GM18505 (cell line): ENCODE measurements around the gene OR5H15.
"Not testable (repeated sequence)": the region's sequence is repeated elsewhere in the genome, so short reads cannot be mapped to it uniquely, and the experiment has no call there.

ENCODE experiments used
- ATAC-seq: cut with Tn5 transposase; IDR thresholded peaks from one replicate; pipeline ENCODE4 v1.9.1; 2021; ENCODE audit not compliant: unreplicated experiment
- POLR2A ChIP-seq: IDR thresholded peaks from 4 replicates; pipeline ENCODE4 v1.6.1; 2011; ENCODE audit warnings: borderline replicate concordance; ENCODE audit not compliant: insufficient read depth, insufficient read length; ENCODE audit errors: extremely low read depth

Gene OR5H15

DNA sequence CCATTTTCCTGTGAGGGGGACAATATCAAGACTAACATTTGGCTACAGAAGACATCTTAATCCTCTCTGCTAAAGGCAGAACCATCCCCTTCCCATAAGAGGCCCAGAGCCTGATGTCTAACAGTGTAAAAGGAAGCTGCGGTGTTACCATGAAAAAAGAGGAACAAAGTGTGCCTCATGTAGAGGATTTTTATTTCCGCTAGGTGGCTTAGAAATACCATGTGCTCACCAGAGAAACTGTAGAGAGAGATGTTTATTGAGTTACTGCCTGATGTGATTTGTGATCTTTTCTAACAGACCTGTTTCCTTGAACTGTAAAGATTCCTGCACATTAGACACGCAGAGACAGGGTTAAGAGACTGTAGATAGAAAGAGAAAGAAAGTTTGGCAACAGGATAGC, 22.0 kb downstream of the OR5H15 start:
- TF ChIP-seq POLR2A: no peak
- ATAC-seq: peak; percentile 81

DNA sequence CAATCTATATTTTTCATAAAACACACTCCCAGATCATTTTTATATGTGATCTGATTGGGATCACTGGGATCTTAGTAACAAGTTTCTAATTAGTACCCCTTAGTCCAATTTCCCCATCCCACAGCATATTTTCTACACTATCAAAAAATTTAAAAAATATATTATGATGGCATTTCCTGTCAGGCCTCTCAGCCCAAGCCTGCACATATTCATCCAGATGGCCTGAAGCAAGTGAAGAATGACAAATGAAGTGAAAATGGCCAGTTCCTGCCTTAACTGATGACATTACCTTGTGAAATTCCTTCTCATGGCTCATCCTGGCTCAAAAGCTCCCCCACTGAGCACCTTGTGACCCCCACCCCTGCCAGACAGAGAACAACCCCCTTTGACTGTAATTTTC, 24.4 kb downstream of the OR5H15 start:
- not testable (repeated sequence) for ATAC-seq

DNA sequence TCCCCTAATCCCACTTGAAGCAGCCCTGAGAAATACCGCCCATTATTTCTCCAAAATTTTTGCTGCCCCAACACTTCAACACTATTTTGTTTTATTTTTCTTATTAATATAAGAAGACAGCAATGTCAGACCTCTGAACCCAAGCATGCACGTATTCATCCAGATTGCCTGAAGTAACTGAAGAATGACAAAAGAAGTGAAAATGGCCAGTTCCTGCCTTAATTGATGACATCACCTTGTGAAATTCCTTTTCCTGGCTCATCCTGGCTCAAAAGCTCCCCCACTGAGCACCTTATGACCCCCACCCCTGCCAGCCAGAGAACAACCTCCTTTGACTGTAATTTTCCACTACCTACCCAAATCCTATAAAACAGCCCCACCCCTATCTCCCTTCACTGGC, 29.8 kb downstream of the OR5H15 start:
- ATAC-seq: not testable (repeated sequence)

DNA sequence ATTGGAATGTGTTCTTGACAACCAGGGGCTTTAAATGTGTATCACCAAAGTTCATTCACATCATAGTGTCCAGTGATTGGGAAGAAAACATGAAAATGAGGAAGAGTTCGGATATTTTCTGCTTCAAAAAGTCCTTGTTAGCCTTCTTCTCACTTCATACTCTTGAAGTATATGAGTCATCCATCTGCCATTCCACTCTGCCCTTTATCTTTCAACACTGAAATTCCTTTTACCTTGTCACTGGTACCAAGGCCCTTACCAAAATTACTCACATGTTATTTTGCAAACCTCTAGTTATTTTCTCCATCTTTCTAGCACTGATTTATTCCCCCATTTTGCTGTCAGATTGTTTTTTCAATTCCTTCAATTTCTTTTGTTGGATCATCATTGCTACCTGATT, 32.5 kb downstream of the OR5H15 start:
- no peak for ATAC-seq
- TF ChIP-seq POLR2A: no peak

DNA sequence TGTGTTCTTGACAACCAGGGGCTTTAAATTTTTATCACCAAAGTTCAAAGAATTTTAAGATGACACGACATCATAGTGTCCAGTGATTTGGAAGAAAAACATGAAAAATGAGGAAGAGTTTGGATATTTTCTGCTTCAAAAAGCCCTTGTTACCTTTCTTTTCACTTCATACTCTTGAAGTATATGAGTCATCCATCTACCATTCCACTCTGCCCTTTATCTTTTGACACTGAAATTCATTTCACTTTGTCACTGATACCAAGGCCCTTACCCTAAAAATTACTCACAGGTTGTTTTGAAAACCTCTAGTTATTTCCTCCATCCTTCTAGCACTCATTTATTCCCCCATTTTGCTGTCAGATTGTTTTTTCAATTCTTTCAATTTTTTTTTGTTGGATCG, 42.7 kb downstream of the OR5H15 start:
- no peak for ATAC-seq
- TF ChIP-seq POLR2A: no peak

DNA sequence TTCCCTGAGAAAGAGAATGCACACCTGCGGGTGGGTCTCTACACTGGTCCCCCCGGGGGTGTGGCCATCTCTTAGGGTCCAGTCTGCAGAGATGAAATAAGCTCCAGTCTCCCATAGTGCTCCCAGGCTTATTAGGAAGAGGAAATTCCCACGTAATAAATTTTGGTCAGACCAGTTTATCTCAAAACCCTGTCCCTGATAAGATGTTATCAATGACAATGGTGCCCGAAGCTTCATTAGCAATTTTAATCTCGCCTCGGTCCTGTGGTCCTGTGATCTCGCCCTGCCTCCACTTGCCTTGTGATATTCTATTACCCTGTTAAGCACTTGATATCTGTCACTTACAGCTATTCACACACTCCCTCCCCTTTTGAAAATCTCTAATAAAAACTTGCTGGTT, 46.8 kb downstream of the OR5H15 start:
- ATAC-seq: no peak
- no peak for TF ChIP-seq POLR2A

DNA sequence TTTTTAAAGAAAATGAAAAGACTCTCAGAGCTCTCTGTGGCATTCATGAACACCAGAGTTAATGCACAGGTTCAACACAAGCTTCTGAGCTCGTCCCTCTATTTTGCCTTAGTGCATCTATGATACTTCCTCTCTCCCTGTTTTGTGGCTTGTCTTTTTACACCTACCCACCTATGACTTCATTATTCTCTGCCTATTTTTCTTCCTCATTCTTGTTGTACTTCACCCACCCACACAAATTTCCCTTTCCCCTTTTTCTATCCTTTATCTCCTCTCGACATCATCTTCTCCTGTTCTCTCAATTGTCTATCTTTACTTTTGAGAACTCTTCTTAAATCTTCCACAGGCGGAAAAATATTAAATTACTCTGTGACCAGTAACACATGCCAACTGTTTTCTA, 48.6 kb downstream of the OR5H15 start:
- ATAC-seq: no peak
- TF ChIP-seq POLR2A: no peak
